K562 (cell line): ENCODE data around the gene TMEM170A. TPM values are rescaled to one million over a fixed set of nuclear protein-coding genes. Genes with fewer than 3 reads are reported as not detected.

Source experiments
- ATAC-seq: fragments of 200-7000 bp; cut with Tn5 transposase; 3 replicates; pipeline ENCODE4 v1.9.1; 2020; ENCODE audit warnings: moderate library complexity
- BruUV-seq: library from RNA; stranded (reverse); fragments of 400-500 nt; replicated peaks from 2 replicates; lab custom pipeline; 2021; lab: Mats Ljungman, UMichigan
- CTCF ChIA-PET: fragments of 300-600 bp; formaldehyde crosslinking; extraction: SDS; loops from one replicate; lab custom pipeline; 2021; ENCODE audit warnings: low intra/inter-chr PET ratio; lab: Yijun Ruan, JAX
- POLR2A ChIA-PET: fragments of 300-600, 350-650 bp; sonication (Branson Sonifier 250); formaldehyde crosslinking; extraction: SDS; loops from one replicate; lab custom pipeline; 2021; ENCODE audit warnings: antibody characterized with exemption, inconsistent platforms; lab: Yijun Ruan, JAX
- DNase-seq, 4 experiments: peaks; one replicate each; pipeline versions ENCODE4 v3.0.0 to v3.0.0-alpha.2; 2011 to 2018; ENCODE audit warnings: low spot score in 3 of 4, mixed read lengths in 3 of 4; ENCODE audit errors: extremely low read depth in 1 of 4
- FAIRE-seq: peaks from 2 replicates; lab custom pipeline; 2011; peaks lifted over from hg19 to GRCh38; lab: Jason Lieb, UNC
- H2AFZ ChIP-seq: 2 replicates; pipeline ENCODE4 v1.6.0; 2011; ENCODE audit warnings: low read depth, low read length, control low read depth, inconsistent platforms
- H3K27ac ChIP-seq: fragments of 200-600 bp; 3 replicates; pipeline ENCODE4 v1.8.0; 2011; ENCODE audit warnings: low read depth, mild to moderate bottlenecking, control low read depth, inconsistent platforms, low read length, moderate library complexity, mixed read lengths; ENCODE audit errors: extremely low read depth
- H3K27me3 ChIP-seq, 2 experiments: fragments of 300-600 bp in 1 of 2; 2 replicates in 1 of 2; 3 replicates in 1 of 2; pipeline versions ENCODE4 v1.6.0 to v1.8.0; 2011; ENCODE audit warnings: inconsistent platforms in 2 of 2, low read length in 2 of 2, mild to moderate bottlenecking in 1 of 2, mixed read lengths in 1 of 2, moderate library complexity in 1 of 2; ENCODE audit not compliant: control insufficient read depth in 2 of 2, insufficient read depth in 2 of 2
- H3K36me3 ChIP-seq: fragments of 300-600 bp; 3 replicates; pipeline ENCODE4 v1.8.0; 2011; ENCODE audit warnings: mild to moderate bottlenecking, low read length, inconsistent platforms; ENCODE audit not compliant: control insufficient read depth, insufficient read depth
- H3K4me1 ChIP-seq, 2 experiments: fragments of 200-600 bp in 1 of 2; replicated peaks in 1 of 2; 2 replicates in 1 of 2; 3 replicates in 1 of 2; pipeline versions ENCODE4 v1.5.1 to v1.8.0; 2011; ENCODE audit warnings: inconsistent platforms in 2 of 2, low read length in 2 of 2, mild to moderate bottlenecking in 1 of 2, mixed read lengths in 1 of 2, moderate library complexity in 1 of 2; ENCODE audit not compliant: control insufficient read depth in 2 of 2, insufficient read depth in 2 of 2
- H3K4me2 ChIP-seq: 2 replicates; pipeline ENCODE4 v1.6.1; 2011; ENCODE audit warnings: low read length, control low read depth, inconsistent platforms, mixed read lengths; ENCODE audit not compliant: insufficient read depth
- H3K4me3 ChIP-seq: fragments of 200-600 bp; sonication (generic), shearing (Covaris generic); 2 replicates; pipeline ENCODE4 v1.5.1; 2016; ENCODE audit warnings: control low read depth, inconsistent platforms
- H3K79me2 ChIP-seq: fragments of 200-600 bp; 3 replicates; pipeline ENCODE4 v1.8.0; 2011; ENCODE audit warnings: low read length, inconsistent platforms; ENCODE audit not compliant: control insufficient read depth, insufficient read depth
- H3K9ac ChIP-seq, 2 experiments: 2 replicates each; pipeline versions ENCODE4 v1.6.0 to v1.6.1; 2011; ENCODE audit warnings: low read depth in 2 of 2, low read length in 2 of 2, control low read depth in 1 of 2, inconsistent platforms in 1 of 2, mild to moderate bottlenecking in 1 of 2, mixed read lengths in 1 of 2; ENCODE audit not compliant: insufficient read depth in 1 of 2
- H3K9me1 ChIP-seq: one replicate; pipeline ENCODE4 v1.6.0; 2011; ENCODE audit warnings: inconsistent platforms, mild to moderate bottlenecking, low read length, moderate library complexity; ENCODE audit not compliant: control insufficient read depth, insufficient read depth
- H3K9me3 ChIP-seq: replicated peaks from 2 replicates; pipeline ENCODE4 v1.5.1; 2011; ENCODE audit warnings: low read depth, low read length, inconsistent platforms; ENCODE audit not compliant: control insufficient read depth, insufficient read depth
- H4K20me1 ChIP-seq: replicated peaks from 2 replicates; pipeline ENCODE4 v1.6.1; 2011; ENCODE audit warnings: low read length, inconsistent platforms, mixed read lengths; ENCODE audit not compliant: control insufficient read depth, insufficient read depth
- CREB1 ChIP-seq, 2 experiments: sonication (generic) in 1 of 2; formaldehyde crosslinking in 1 of 2; IDR thresholded peaks; 2 replicates each; pipeline versions ENCODE4 v1.6.1 to v1.8.0; 2012 to 2022; ENCODE audit warnings: inconsistent platforms in 1 of 2, mild to moderate bottlenecking in 1 of 2, missing genetic modification reagents in 1 of 2, moderate library complexity in 1 of 2
- GATA2 ChIP-seq: sonication (generic); formaldehyde crosslinking; IDR thresholded peaks from 2 replicates; pipeline ENCODE4 v1.4.0; 2020; ENCODE audit warnings: mild to moderate bottlenecking, missing genetic modification reagents
- HIVEP1 ChIP-seq: fragments of 250-450 bp; sonication (Bioruptor Pico); IDR thresholded peaks from 2 replicates; pipeline ENCODE4 v1.4.0; 2020; ENCODE audit warnings: mild to moderate bottlenecking
- MAFF ChIP-seq: IDR thresholded peaks from 2 replicates; pipeline ENCODE4 v1.6.1; 2012; ENCODE audit warnings: low read length, improper control_type of control experiment
- MAFG ChIP-seq: fragments of 450-650 bp; conservative IDR thresholded peaks from 2 replicates; pipeline ENCODE4 v1.6.1; 2016; ENCODE audit warnings: missing genetic modification characterization, missing compliant biosample characterization
- MECOM ChIP-seq: fragments of 250-450 bp; sonication (Bioruptor Pico); IDR thresholded peaks from 2 replicates; pipeline ENCODE4 v1.8.0; 2022; ENCODE audit warnings: inconsistent platforms
- PTBP1 ChIP-seq: fragments of 200-400 bp; formaldehyde crosslinking; IDR thresholded peaks from 2 replicates; pipeline ENCODE4 v1.6.1; 2017; ENCODE audit warnings: low read depth, low read length
- RBM17 ChIP-seq: fragments of 200-400 bp; formaldehyde crosslinking; IDR thresholded peaks from 2 replicates; pipeline ENCODE4 v1.6.1; 2017; ENCODE audit warnings: low read depth, mild to moderate bottlenecking, low read length, borderline replicate concordance
- ZFP36 ChIP-seq: fragments of 150-350 bp; IDR thresholded peaks from 2 replicates; pipeline ENCODE4 v1.6.1; 2018; ENCODE audit warnings: low read length, low read depth; ENCODE audit not compliant: partially characterized antibody
- ZNF431 ChIP-seq: sonication (generic); formaldehyde crosslinking; IDR thresholded peaks from 2 replicates; pipeline ENCODE4 v1.8.0; 2022; ENCODE audit warnings: mild to moderate bottlenecking, missing genetic modification reagents
- ZNF778 ChIP-seq: fragments of 450-650 bp; formaldehyde crosslinking; IDR thresholded peaks from 2 replicates; pipeline ENCODE4 v1.4.0; 2020; ENCODE audit warnings: mild to moderate bottlenecking, moderate library complexity
- WGBS: fragments of 100-300 bp; shearing (Covaris generic); methylation state at CpG from one replicate; pipeline ENCODE4 v1.1.6; 2016; ENCODE audit warnings: low coverage, mixed read lengths; ENCODE audit not compliant: insufficient coverage; ENCODE audit errors: missing lambda C conversion rate; 5-methylcytosine and 5-hydroxymethylcytosine counted together
- in situ Hi-C: fragments of 300-500 bp; cut with MboI; formaldehyde crosslinking; loops from 4 replicates; pipeline ENCODE4 v1.15.0; 2018; ENCODE audit warnings: inconsistent platforms, mixed read lengths
- intact Hi-C: fragments of 100-400 bp; cut with micrococcal nuclease; formaldehyde crosslinking; loops from 2 replicates; pipeline ENCODE4 v1.14.2; 2022
- polyA plus RNA-seq, 8 experiments: library from polyadenylated mRNA; depleted of rRNA in 4 of 8; stranded (reverse) in 5 of 8; unstranded in 3 of 8; fragments of >200 nt; fragmentation: Nextera tagmentation in 2 of 8; fragmentation: Illumina TruSeq in 1 of 8; extraction: Ambion mirVana in 2 of 8; extraction: Trizol in 1 of 8; gene quantifications; 2 replicates each; pipeline versions ENCODE4 v1.2.1 to v1.2.3, GENCODE V29; 2011 to 2014; ENCODE audit warnings: inconsistent platforms in 1 of 8, missing spikeins in 1 of 8
- total RNA-seq, 7 experiments: library from RNA; depleted of rRNA in 6 of 7; stranded (reverse); fragments of >200 nt in 6 of 7; fragmentation: Illumina TruSeq in 2 of 7; extraction: Trizol in 2 of 7; gene quantifications; 2 replicates each; pipeline versions ENCODE4 v1.2.1 to v1.2.3, GENCODE V29; 2011 to 2021; ENCODE audit warnings: low replicate concordance in 1 of 7
- TF ChIP-seq, protein P1 (sequence below): fragments of 450-650 bp; IDR thresholded peaks from 2 replicates; pipeline ENCODE4 v1.6.1; 2017; ENCODE audit warnings: antibody characterized with exemption
- TF ChIP-seq, protein P2 (sequence below): fragments of 150-350 bp; IDR thresholded peaks from 2 replicates; pipeline ENCODE4 v1.6.1; 2014; ENCODE audit warnings: low read depth, mild to moderate bottlenecking, low read length, borderline replicate concordance

Gene TMEM170A
- total and polyA plus RNA-seq, 9 of the 15 experiments (the other 6 are each of a cell fraction or from before 2014, with no cell fraction given) = 6.1 to 30.2 (median 15.0) TPM

DNA sequence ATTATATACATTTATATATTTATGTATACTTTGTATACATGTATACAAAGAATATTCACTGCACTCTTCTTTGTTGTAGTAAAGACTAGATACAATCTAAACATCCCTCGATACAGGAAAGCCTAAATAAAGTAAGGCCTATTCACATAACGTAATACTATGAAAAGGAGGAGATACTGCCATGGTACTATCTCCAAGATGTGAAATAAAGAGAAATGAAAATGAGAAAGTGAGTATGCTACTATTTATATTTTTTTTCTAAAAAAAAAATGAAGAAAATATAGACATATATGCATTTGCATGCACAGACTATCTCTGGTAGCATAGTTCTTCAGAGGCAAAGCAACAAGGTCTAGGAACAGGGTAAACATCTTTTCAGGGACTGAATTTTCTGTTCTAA is 50.5 kb downstream of the TMEM170A start:
- Histone ChIP-seq H3K4me2 (no peak overlapping the region), H3K27ac (no peak overlapping the region), H3K9me1 (no peaks in the 10 kb centered on the region), H3K9ac (no peak overlapping the region), H3K79me2 (peaks cover 32% of the 10 kb centered on the region), H2AFZ (no peak overlapping the region), H3K4me3 (no peak overlapping the region), H4K20me1 (no peaks in the 10 kb centered on the region), H3K9me3 (no peaks in the 10 kb centered on the region), H3K36me3 (peaks cover 34% of the 10 kb centered on the region), H3K4me1 (no peaks in the 10 kb centered on the region), H3K27me3 (no peaks in the 10 kb centered on the region)
- ATAC-seq (no peak), FAIRE-seq (no peak), DNase-seq (no peak)
- WGBS = 91% methylated on average over 2 of the region's 2 CpGs
- BruUV-seq = no TSS peak
- in situ Hi-C loops = no loop called here
- CTCF ChIA-PET = no interaction called here
- no peak for TF ChIP-seq ZNF431 (CRISPR knock-in tag)
- TF ChIP-seq, protein P1, sequence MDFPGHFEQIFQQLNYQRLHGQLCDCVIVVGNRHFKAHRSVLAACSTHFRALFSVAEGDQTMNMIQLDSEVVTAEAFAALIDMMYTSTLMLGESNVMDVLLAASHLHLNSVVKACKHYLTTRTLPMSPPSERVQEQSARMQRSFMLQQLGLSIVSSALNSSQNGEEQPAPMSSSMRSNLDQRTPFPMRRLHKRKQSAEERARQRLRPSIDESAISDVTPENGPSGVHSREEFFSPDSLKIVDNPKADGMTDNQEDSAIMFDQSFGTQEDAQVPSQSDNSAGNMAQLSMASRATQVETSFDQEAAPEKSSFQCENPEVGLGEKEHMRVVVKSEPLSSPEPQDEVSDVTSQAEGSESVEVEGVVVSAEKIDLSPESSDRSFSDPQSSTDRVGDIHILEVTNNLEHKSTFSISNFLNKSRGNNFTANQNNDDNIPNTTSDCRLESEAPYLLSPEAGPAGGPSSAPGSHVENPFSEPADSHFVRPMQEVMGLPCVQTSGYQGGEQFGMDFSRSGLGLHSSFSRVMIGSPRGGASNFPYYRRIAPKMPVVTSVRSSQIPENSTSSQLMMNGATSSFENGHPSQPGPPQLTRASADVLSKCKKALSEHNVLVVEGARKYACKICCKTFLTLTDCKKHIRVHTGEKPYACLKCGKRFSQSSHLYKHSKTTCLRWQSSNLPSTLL = no peak
- no peak for TF ChIP-seq MAFF
- TF ChIP-seq MAFG = no peak
- TF ChIP-seq CREB1 (IDR thresholded peaks at IDR 0.05) = no peak
- TF ChIP-seq CREB1 (CRISPR knock-in tag; IDR thresholded peaks at IDR 0.05) = no peak
- no peak for TF ChIP-seq ZFP36
- TF ChIP-seq GATA2 = no peak
- TF ChIP-seq, protein P2, sequence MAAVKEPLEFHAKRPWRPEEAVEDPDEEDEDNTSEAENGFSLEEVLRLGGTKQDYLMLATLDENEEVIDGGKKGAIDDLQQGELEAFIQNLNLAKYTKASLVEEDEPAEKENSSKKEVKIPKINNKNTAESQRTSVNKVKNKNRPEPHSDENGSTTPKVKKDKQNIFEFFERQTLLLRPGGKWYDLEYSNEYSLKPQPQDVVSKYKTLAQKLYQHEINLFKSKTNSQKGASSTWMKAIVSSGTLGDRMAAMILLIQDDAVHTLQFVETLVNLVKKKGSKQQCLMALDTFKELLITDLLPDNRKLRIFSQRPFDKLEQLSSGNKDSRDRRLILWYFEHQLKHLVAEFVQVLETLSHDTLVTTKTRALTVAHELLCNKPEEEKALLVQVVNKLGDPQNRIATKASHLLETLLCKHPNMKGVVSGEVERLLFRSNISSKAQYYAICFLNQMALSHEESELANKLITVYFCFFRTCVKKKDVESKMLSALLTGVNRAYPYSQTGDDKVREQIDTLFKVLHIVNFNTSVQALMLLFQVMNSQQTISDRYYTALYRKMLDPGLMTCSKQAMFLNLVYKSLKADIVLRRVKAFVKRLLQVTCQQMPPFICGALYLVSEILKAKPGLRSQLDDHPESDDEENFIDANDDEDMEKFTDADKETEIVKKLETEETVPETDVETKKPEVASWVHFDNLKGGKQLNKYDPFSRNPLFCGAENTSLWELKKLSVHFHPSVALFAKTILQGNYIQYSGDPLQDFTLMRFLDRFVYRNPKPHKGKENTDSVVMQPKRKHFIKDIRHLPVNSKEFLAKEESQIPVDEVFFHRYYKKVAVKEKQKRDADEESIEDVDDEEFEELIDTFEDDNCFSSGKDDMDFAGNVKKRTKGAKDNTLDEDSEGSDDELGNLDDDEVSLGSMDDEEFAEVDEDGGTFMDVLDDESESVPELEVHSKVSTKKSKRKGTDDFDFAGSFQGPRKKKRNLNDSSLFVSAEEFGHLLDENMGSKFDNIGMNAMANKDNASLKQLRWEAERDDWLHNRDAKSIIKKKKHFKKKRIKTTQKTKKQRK = no peak
- no peak for TF ChIP-seq PTBP1
- no peak for TF ChIP-seq HIVEP1 (CRISPR knock-in tag)
- no peak for TF ChIP-seq ZNF778
- TF ChIP-seq MECOM (CRISPR knock-in tag) = no peak
- TF ChIP-seq RBM17 = no peak
- POLR2A ChIA-PET = no interaction called here
- intact Hi-C loops = no loop called here
